ENCODE measurements around the gene SLC11A2.

Gene SLC11A2

GRCh38 chr12:50979369-50980052, 46.7 kb downstream of the SLC11A2 start:
- TF ChIP-seq SIN3A (IDR thresholded peaks at IDR 0.05; ENCODE audit: borderline replicate concordance, insufficient read depth, low read length): no peak
- no peak for TF ChIP-seq TAF1 (IDR thresholded peaks at IDR 0.05; ENCODE audit: borderline replicate concordance, insufficient read depth, low read length)
- TF ChIP-seq POLR2AphosphoS5 (IDR thresholded peaks at IDR 0.05; ENCODE audit: low read depth, low read length): no peak
- no peak for TF ChIP-seq REST (IDR thresholded peaks at IDR 0.05; ENCODE audit: insufficient read depth in 1 of 2, low read depth in 2 of 2, low read length in 2 of 2)
- TF ChIP-seq FOXP2 (optimal IDR thresholded peaks at IDR 0.05; ENCODE audit: borderline replicate concordance, extremely low read depth, extremely low read length, insufficient read depth): no peak

GRCh38 chr12:50971946-50972345, 54.2 kb downstream of the SLC11A2 start:
- TF ChIP-seq FOXP2 (optimal IDR thresholded peaks at IDR 0.05; ENCODE audit: borderline replicate concordance, extremely low read depth, extremely low read length, insufficient read depth): no peak

- TF ChIP-seq REST (IDR thresholded peaks at IDR 0.05; ENCODE audit: insufficient read depth in 1 of 2, low read depth in 2 of 2, low read length in 2 of 2): no peak
These were observed 61.8 kb downstream of the SLC11A2 start for GRCh38 chr12:50964432-50964831.

GRCh38 chr12:50961708-50962107, 64.5 kb downstream of the SLC11A2 start:
- no peak for TF ChIP-seq REST (IDR thresholded peaks at IDR 0.05; ENCODE audit: insufficient read depth in 1 of 2, low read depth in 2 of 2, low read length in 2 of 2)
- no peak for TF ChIP-seq SIN3A (IDR thresholded peaks at IDR 0.05; ENCODE audit: borderline replicate concordance, insufficient read depth, low read length)
- no peak for TF ChIP-seq FOXP2 (optimal IDR thresholded peaks at IDR 0.05; ENCODE audit: borderline replicate concordance, extremely low read depth, extremely low read length, insufficient read depth)
- no peak for TF ChIP-seq TAF1 (IDR thresholded peaks at IDR 0.05; ENCODE audit: borderline replicate concordance, insufficient read depth, low read length)
- no peak for TF ChIP-seq POLR2AphosphoS5 (IDR thresholded peaks at IDR 0.05; ENCODE audit: low read depth, low read length)

- TF ChIP-seq POLR2AphosphoS5 (IDR thresholded peaks at IDR 0.05; ENCODE audit: low read depth, low read length) (no peak), SIN3A (IDR thresholded peaks at IDR 0.05; ENCODE audit: borderline replicate concordance, insufficient read depth, low read length) (no peak), TAF1 (IDR thresholded peaks at IDR 0.05; ENCODE audit: borderline replicate concordance, insufficient read depth, low read length) (no peak), REST (IDR thresholded peaks at IDR 0.05; ENCODE audit: insufficient read depth in 1 of 2, low read depth in 2 of 2, low read length in 2 of 2) (no peak), FOXP2 (optimal IDR thresholded peaks at IDR 0.05; ENCODE audit: borderline replicate concordance, extremely low read depth, extremely low read length, insufficient read depth) (no peak)
These were observed 66.1 kb downstream of the SLC11A2 start for GRCh38 chr12:50960130-50960529.
